HL-60/S4 treated with phorbol 12-myristate 13-acetate at 8.2 ng/mL for 4 days and 3 days (cell line): ENCODE results near the gene PLXNA4.

Source experiments
- in situ Hi-C: fragments of 300-500 bp; cut with MboI; formaldehyde crosslinking; loops from 2 replicates; pipeline ENCODE4 v1.15.0; 2022; ENCODE audit warnings: low sequenced_read_pairs

Gene PLXNA4

DNA sequence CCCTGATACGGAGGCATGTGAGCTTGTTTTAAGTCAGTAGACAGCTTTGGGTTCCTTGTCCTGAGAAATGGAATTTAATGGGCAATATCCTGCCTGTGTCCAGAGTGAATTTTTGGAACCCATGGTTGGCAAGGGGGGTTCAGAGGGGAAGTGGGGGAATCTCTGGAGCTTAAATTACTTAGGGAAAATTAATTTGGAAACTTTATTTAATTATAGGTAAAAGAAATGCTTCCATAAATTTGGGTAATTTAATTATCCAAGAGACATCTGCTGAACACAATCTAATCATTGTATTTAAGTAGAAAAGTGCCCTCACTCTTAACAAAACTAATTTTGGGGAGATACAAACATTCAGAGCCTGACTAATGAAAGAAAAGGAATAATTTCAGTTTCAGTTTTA, 99.7 kb downstream of the PLXNA4 start:
- in situ Hi-C loops: no loop called here

DNA sequence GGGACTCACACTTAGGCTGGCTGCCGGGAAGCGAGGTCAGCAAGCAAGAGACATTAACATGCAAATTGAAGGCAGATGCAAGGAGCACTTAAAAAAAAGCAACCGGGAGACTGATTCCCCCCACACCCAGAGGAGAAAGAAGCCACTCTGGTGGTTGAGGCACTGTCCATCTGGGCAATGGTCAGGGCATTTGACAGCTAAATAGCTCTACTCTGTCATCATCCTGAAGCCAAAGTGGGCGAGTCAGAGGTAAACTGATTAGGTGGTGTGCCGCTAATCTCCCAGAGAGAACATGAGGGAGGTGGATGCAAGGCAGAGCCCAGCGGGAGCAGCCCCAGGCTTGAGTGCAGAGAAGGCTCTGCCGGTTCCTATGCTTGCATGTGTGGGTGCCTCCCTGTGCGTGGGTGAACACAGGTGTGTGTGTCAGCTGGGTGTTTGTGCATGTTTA, 100.6 kb downstream of the PLXNA4 start:
- in situ Hi-C loops: no loop called here

DNA sequence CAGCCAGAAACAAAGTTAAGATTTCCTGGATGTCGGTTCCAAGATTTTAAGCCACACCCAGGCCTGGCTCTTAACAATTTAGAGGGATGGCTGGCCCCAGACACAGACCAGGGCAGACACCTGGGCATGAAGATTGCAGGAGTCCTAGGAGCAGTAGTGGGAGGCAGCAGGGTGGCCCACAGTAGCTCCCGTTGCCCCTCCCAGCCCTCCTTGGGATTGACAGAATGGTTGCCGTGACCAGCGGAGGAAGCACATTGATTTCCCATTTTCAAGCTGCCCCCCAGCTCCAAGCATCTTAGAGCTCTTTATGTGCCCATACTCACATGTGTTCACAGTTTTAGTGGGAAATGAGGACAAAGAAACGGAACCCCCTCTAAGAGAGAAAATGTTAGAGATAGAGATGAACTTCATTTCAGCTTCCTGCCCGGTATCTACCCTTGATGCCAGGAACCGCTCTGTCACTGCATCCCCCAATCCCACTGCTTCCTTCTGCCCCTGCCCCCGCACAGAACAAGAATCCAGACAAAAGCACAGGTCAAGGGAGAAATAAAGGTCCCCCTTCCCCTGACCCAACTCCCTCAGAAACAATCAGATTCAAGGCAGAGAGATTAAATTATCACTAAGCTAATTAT, 101.1 kb downstream of the PLXNA4 start:
- in situ Hi-C loops: no loop called here

DNA sequence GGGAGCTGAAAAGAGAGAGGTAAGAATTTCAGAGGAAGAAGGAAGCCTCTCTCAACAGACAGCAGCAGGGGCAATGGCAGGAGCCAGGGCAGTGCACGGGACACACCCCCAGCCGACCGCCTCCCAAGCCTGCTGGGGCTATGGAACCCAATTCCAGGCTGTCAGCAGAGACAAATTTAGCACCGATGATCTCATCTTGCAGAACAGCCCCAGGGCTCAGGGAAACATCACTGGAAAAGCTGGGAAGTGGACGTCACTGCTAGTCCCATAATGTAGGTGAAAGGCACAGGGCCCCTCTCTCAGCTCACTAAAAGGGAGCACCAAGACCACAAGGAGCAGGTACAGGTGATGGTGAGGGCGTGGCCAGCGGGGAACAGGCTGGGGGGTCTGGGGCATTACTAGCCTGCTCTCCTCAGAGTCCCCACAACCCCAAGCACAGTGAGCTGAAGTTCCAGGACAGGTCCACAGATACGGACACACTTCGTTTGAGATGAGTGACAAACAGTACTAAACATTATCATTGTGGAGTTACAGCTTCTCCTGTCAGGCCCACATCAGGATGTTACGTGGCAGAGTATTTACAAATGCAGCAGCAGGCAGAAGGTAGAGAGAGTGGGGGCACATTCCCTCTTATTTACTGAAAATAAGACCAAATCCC, 103.7 kb downstream of the PLXNA4 start:
- in situ Hi-C loops: no loop called here

DNA sequence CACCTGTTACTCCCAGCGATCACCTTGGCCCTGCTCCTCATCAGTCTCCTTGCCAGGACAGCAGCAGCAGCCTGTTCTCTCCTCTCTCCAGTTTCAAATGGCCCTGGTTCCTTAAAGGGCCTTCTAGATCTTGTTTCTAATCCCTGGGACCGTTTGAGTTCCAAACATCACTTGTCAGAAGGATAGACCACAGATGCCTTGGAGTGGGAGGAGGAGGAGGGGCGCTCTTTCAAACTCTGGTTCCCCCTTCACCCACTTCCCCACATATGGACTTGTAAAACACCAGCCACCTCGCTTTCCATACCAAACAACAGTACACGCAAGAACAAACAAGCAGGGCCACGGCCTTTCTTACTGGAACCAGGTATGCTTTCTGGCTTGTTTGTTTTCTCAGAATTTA, 104.8 kb downstream of the PLXNA4 start:
- in situ Hi-C loops: no loop called here

DNA sequence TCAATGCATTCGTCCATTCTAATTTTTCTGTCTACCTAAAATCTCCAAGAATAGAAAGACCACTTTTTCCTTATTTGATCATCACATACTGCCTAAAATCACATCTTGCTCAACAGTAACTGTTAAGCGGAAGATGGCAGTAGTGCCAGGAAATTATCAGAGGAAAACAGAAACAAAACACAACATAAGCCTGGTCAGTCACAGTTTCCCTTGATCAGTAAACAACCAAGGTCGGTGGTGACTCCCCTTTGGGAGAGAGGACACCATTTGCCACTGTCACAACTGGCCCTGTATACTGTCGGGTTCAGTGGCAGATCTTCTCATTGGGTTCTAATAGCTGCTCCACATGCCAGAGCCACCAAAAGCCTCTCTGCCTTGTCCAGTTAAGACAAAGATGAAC, 106.6 kb downstream of the PLXNA4 start:
- in situ Hi-C loops: no loop called here

DNA sequence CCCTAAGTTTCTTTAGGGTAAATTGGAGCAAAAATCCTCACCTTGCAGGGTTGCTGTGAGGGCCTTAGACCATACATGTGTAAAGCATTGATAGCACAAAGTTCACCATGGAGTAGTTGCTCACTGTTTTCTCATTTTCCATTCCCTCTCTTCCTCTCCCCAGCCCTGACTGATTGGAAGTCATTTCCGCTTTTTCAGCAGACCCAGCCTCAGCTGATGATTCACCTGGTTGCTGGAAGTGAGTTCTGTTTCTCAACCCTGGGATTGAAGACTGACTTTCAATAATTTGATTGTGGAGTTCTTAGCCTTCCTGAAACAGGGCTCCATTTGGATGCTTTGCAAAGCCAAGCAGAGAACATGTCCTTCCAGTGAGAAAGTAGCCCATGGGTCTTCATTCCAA, 107.0 kb downstream of the PLXNA4 start:
- in situ Hi-C loops: no loop called here

DNA sequence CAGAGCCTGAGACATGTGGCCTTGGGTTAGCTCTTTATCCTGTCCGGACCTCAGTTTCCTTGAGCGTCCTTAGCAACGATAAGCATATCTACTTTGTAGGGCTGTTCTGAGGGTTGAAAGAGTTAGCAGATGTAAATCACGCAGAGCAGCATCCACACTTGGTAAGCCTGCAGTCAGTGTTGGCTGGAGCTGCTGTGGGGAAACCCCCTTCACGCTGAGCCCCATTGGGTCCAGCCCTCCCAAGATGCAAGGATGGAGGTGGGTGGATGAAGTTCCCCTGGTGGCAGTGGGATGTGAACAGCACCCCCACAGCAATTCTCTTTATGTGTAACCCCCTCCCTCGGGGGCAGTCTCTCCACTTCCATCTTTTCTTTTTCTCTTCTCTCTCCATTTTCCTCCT, 109.9 kb downstream of the PLXNA4 start:
- in situ Hi-C loops: no loop called here

DNA sequence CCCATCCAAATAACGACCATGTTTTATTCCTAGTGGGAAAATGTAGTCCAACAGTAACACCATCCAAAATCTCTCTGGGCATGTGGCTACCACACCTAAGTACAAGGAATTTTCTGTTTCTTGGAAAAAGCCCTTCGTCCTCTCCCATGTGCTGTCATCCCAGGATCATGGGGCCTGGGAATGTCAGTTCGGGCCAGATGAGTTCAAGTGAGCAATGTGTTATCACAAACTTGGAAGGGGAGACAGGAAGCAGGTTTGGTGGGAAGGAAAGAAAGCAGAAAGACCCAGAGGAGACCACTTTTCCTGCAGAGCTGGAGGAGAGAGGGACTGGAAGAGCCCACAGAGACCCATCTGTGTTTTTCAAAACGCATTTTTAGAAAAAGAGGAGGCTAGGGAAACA, 110.8 kb downstream of the PLXNA4 start:
- in situ Hi-C loops: no loop called here

DNA sequence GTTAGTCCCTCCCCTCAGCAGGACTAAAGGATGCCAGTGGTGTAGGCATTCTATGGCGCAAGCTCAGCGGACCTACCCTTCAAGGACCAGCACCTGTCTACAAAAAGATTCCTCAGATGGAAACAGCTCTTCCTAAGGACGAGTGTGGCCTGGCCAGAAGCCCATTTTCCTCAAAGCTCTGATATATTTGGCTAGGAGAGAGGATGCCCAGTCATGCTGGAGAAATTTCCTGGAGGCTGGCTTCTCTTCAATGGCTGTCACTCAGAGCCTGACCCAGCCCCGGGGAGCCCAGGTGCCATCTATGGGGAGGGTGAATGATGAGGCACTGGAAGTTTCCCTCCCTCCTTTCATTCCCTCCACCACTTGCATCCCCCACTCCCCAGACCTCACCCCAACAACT, 111.5 kb downstream of the PLXNA4 start:
- in situ Hi-C loops: no loop called here

DNA sequence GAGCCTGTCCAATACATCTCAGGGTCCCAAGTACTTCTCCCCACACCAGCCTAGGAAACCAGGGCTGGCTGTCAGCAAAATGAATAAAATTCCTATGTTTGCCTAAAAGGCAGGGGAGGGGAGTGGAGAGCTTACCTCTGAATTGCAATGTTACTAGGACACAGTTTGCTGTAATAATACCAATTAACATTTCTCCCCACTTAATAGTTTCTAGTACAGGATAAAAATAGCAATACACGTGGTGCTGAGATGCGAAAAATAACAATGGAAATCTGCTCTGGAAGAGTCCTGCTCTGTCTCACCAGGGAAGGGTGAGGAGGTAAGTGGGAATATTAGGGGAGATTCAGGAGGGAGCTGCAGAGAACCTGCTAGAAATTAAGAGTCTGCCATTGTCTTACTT, 112.3 kb downstream of the PLXNA4 start:
- in situ Hi-C loops: no loop called here

DNA sequence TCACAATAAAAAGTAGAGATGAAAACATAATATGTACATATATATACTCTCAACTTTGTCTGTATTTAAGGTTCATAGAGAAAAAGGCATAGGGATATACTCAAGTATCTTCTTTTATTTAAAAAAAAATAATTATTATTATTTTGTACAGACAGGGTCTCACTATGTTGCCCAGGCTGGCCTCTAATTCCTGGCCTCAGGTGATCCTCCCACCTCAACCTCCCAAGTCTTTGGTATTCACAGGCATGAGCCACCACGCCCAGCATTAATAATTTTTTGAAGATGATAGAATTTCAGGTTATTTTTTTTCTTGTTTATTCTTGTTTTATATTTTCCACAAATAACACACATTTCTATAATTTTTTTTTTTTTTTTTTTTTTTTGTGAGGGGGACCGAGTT, 113.8 kb downstream of the PLXNA4 start:
- in situ Hi-C loops: no loop called here

DNA sequence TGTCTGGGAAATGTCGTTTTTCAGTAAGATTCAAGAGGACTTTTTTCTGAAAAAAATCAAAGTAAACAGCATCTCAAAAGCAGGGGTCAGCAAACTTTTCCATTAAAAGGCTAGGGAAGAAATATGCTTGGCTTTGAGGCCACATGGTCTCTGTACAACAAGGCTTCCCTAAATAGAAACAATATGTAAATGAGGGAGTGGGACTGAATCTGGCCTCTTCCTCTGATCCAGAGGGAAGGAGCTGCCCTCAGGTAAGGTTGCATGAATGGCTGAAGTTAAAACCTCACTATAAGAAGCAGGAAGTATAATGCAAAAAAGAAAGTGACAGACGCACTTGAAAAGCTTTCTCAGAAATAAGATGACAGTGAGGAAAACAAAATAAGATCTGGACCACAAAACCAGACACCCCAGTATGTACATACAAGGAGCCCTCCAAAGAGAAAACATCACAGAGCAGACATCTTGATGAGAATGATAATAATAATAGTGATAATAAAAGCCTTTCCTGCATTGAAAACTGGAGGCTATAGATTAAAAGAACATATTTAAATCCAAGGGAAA, 115.2 kb downstream of the PLXNA4 start:
- in situ Hi-C loops: no loop called here

DNA sequence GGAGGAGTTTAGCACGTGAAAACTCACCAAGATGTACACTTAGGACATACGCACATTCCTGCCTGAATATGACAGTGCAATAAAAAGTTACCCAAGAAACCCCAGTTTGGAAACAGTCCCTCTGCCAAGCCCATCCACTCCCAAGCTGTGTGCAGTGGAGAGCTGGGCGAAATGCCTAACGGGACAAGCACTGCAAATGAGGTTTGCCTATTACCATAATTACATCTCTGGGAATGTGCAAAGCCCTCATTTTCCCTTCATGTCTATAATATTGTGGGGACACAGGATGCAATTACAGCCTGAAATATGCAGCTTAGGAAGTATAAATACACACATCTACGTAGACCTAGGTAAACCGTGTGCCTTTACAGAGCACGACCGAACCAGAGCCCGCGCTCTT, 117.5 kb downstream of the PLXNA4 start:
- in situ Hi-C loops: no loop called here

DNA sequence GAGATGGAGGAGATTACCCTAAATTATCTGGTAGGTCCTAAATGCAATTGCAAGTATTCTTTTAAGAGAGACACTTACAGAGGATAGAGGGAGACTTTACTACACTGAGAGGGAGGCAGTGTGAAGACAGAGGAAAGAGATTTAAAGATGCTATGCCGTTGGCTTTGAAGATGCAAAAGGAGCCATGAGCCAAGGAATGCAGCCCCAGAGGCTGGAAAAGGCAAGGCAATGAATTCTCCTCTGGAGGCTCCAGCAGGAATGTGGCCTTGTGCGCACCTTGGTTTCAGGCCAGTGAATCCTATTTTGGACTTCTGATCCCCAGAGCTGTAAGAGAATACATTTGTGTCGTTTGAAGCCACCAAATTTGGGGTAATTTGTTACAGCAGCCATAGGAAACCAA, 118.6 kb downstream of the PLXNA4 start:
- in situ Hi-C loops: no loop called here

DNA sequence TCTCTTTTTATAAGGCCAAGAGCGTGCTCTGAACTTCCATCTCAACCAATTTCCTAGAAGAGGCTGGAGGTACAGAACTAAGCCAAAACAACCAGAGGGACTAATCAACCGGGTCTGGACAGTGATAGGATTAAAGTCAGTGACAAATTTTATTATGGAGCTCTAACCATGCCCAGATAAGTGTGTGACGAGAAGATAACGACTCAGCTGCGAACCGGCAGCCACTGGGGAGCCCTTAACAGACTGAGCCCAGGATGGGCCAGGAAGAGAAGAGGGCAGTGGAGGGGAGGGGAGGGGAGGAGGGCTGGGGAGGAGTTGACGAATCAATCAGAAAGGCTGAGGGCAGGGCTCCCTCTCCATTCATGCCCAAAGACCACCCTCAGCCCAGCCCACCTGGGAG, 119.9 kb downstream of the PLXNA4 start:
- in situ Hi-C loops: no loop called here

DNA sequence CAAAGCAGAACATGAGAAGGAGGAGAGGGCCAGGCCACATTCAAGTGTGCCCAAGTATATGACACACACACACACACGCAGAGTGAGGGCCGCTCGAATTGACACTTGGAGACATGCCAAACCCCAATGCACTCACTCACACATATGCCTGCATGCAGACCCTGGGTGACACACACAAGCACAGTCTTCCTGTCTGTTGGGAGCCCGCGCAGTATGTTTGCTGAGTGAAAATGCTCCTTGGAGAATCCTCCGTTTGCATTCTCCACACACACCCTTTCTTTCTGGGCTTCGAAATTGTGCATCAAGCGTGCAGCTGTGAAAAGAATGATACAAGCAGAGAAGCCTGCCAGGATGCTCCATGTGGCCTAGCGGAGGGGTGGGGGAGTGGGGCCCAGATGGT, 120.9 kb downstream of the PLXNA4 start:
- in situ Hi-C loops: no loop called here

DNA sequence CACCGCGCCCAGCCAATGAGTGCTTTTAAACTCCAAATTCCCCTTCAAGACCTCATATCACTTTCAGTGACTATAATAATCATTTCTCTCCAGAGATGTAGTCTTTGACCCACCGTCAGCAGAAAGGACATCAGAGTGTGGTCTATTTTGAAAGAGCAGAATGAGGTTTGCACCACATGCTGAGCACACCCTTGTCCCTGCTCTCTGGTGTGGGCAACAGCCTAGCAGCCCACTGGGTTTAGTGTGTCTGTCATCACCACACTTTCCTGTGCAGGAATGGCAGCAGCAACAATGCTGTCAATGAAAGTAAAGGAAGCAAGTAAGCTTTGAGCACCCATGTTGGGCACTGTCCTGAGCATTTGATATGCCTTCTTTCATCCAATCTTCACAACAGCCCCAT, 122.4 kb downstream of the PLXNA4 start:
- in situ Hi-C loops: no loop called here

DNA sequence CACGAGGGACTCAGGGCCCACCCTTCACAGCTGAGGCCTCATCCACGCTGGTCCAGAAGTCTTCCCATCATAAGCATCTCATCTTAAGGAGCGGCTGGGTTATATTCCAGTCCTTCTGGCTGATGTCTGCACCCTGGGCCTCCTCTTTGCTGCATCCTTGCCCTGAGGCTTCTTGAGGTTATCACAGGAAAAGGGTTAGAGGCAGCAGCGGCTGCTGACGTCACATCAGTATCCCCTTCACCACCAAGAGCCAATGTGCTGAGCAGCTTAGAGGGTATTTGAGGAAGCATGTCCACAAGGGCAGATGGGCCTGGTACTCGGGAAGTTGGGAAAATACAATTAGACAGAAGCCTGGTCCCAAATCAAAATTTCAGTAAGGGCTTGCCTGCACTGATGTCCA, 125.1 kb downstream of the PLXNA4 start:
- in situ Hi-C loops: no loop called here

DNA sequence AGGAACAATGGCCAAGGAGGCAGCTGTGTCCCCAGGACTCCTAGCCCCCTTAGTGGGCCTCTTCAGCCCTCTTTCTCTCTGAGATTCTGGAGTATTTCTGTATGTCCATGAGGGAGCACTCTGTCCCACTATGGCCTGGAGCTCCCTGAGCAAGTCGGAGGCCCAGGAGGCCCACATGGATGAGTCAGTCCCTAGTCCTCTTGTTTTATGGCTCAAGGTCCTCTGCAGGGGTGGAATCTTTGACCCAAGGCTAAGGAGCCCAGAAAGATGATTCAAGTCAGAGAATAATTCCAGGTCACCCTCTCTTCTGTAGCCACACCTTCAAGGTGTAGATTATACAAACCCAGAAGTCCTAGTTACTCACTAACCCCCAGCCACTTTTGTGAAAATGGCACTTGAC, 125.6 kb downstream of the PLXNA4 start:
- in situ Hi-C loops: no loop called here

DNA sequence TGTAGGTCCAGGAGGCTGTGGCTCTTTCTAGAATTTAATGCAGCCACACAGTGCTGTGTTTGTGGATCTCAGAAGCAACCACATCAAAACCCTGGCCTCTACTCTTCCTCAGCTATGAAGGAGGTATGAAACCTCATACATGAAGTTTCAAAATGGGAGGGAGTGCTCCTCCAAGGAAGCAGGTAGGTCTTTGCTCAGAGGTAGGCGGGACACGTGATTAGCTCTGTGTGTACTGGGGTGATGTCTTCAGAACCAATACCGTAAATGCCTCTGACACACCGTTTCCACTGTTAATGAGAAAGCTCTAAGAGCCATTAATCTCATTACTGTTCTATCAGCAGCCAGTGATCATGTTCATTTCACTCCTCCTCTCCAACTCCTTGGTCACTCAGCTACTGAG, 126.1 kb downstream of the PLXNA4 start:
- in situ Hi-C loops: no loop called here

DNA sequence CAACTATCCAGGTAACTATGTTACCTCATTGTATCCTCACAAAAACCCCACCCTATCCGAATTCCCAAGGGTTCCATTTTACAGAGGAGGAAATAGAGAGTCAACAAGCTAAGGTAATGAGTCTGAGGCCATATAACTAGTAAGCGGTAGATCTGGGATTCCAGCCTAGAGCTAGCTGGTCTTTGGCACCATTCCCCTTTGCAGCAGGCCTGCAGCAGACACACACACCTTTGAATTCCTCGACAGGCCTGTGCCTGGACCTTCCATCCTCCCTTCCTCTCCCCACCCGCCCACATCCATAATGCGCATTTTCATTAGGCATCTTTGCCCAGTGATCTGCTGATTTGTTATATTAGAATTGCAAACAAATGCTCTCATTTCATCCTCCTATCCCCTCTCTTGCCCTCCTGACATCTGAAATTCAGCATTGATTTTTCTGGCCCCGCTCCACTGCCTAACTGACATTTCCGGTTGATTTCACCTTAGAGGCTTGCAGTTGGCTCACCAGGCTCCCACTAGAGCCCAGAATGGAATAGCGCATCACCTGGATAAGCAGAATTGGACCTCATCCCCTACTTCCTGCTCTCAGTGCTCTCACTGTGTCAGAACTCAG, 129.5 kb downstream of the PLXNA4 start:
- in situ Hi-C loops: no loop called here
